ENCODE results near the gene RNASE13. TPM values are rescaled to one million over a fixed set of nuclear protein-coding genes. Genes with fewer than 3 reads are reported as not detected.

Gene RNASE13
- total RNA-seq, 1 donor from 2014 or later = not detected

DNA sequence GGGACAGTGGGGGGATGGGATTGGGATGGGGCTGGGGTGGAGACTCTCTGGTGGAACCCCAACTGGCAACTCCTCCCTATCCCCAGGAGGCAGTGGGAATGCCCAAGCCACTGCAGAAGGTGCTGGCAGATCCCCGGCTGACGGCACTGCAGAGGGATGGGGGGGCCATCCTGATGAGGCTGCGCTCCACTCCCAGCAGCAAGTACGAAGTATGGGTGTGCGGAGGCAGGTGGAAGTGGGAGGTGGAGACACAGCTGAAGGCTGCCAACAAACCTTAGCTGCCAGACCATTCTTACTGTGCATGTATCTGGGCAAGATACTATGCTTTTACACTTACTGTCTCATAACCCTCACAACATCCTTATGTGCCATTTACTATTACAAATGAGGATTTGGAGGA is 43.7 kb upstream of the RNASE13 start:
- Mint-ChIP-seq H3K4me1 (ENCODE audit: unreplicated experiment) (peaks cover 8% of the 10 kb centered on the region), H3K27me3 (no peaks in the 10 kb centered on the region), H3K9me3 (no peaks in the 10 kb centered on the region), H3K4me3 (no peak overlapping the region), H3K27ac (no peak overlapping the region), H3K36me3 (peaks cover 16% of the 10 kb centered on the region)
- DNase-seq (ENCODE audit: extremely low spot score, unreplicated experiment) = no peak
- TF ChIP-seq, protein P1, sequence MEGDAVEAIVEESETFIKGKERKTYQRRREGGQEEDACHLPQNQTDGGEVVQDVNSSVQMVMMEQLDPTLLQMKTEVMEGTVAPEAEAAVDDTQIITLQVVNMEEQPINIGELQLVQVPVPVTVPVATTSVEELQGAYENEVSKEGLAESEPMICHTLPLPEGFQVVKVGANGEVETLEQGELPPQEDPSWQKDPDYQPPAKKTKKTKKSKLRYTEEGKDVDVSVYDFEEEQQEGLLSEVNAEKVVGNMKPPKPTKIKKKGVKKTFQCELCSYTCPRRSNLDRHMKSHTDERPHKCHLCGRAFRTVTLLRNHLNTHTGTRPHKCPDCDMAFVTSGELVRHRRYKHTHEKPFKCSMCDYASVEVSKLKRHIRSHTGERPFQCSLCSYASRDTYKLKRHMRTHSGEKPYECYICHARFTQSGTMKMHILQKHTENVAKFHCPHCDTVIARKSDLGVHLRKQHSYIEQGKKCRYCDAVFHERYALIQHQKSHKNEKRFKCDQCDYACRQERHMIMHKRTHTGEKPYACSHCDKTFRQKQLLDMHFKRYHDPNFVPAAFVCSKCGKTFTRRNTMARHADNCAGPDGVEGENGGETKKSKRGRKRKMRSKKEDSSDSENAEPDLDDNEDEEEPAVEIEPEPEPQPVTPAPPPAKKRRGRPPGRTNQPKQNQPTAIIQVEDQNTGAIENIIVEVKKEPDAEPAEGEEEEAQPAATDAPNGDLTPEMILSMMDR (conservative IDR thresholded peaks at IDR 0.05) = no peak

GRCh38 chr14:21077672-21078071 is 43.1 kb upstream of the RNASE13 start:
- TF ChIP-seq, protein P1 (conservative IDR thresholded peaks at IDR 0.05) = no peak
- H3K4me3 Mint-ChIP-seq = no peak overlapping the region
- DNase-seq (ENCODE audit: extremely low spot score, unreplicated experiment) = no peak
- peaks cover 10% of the 10 kb centered on the region for H3K4me1 Mint-ChIP-seq (ENCODE audit: unreplicated experiment)
- no peaks in the 10 kb centered on the region for H3K9me3 Mint-ChIP-seq
- H3K27me3 Mint-ChIP-seq = no peaks in the 10 kb centered on the region
- H3K27ac Mint-ChIP-seq = no peak overlapping the region
- peaks cover 18% of the 10 kb centered on the region for H3K36me3 Mint-ChIP-seq

DNA sequence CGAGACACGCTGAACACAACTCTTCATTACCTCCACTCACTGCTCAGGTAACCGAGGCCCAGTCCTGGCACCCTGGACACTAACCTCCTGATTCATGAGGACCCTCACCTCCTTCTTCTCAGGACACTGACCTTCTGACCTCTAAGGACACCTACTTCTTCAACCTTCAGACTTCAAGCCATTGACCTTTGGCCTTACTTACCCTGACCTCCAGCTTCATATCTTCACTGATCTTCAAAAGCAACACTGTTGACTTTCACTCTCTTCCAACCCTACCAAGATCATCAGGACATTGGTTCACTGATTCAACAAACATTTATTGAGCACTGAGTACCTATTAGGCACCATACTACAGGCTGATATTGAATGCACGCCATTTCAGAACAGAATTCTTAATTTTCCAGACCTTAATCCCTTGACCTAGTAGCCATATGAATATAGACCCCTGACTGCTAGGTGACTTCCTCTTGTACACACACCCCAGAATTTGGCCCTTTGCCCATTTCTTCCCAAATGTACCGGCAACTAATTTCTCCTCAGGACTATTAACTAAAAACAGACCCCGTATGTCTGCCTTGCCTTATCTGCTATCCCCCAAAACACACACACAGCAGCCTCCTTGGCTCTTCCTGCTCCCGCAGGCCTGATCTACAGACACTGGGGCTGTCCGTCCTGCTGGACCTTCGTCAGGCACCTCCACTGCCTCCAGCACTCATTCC is 41.3 kb upstream of the RNASE13 start:
- DNase-seq (ENCODE audit: extremely low spot score, unreplicated experiment) = no peak
- peaks cover 21% of the 10 kb centered on the region for H3K4me1 Mint-ChIP-seq (ENCODE audit: unreplicated experiment)
- H3K36me3 Mint-ChIP-seq = peaks cover 18% of the 10 kb centered on the region
- no peak overlapping the region for H3K4me3 Mint-ChIP-seq
- no peaks in the 10 kb centered on the region for H3K9me3 Mint-ChIP-seq
- H3K27ac Mint-ChIP-seq = no peak overlapping the region
- no peaks in the 10 kb centered on the region for H3K27me3 Mint-ChIP-seq
- TF ChIP-seq, protein P1 (conservative IDR thresholded peaks at IDR 0.05) = no peak

DNA sequence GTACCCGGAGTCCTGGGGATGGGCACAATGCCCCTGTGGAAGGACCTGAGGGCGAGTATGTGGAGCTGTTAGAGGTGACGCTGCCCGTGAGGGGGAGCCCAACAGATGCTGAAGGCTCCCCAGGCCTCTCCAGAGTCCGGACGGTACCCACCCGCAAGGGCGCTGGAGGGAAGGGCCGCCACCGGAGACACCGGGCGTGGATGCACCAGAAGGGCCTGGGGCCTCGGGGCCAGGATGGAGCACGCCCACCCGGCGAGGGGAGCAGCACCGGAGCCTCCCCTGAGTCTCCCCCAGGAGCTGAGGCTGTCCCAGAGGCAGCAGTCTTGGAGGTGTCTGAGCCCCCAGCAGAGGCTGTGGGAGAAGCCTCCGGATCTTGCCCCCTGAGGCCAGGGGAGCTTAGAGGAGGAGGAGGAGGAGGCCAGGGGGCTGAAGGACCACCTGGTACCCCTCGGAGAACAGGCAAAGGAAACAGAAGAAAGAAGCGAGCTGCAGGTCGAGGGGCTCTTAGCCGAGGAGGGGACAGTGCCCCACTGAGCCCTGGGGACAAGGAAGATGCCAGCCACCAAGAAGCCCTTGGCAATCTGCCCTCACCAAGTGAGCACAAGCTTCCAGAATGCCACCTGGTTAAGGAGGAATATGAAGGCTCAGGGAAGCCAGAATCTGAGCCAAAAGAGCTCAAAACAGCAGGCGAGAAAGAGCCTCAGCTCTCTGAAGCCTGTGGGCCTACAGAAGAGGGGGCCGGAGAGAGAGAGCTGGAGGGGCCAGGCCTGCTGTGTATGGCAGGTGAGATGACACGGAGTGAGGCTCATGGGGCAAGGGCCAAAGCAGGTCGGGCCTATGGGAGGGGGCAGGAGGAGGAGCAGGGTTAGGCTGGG is 40.0 kb upstream of the RNASE13 start:
- Mint-ChIP-seq H3K36me3 (peaks cover 18% of the 10 kb centered on the region), H3K4me3 (no peak overlapping the region), H3K4me1 (ENCODE audit: unreplicated experiment) (peaks cover 21% of the 10 kb centered on the region), H3K9me3 (no peaks in the 10 kb centered on the region), H3K27me3 (peaks cover under 1% of the 10 kb centered on the region), H3K27ac (no peak overlapping the region)
- DNase-seq (ENCODE audit: extremely low spot score, unreplicated experiment) = no peak
- TF ChIP-seq, protein P1 (conservative IDR thresholded peaks at IDR 0.05) = no peak

DNA sequence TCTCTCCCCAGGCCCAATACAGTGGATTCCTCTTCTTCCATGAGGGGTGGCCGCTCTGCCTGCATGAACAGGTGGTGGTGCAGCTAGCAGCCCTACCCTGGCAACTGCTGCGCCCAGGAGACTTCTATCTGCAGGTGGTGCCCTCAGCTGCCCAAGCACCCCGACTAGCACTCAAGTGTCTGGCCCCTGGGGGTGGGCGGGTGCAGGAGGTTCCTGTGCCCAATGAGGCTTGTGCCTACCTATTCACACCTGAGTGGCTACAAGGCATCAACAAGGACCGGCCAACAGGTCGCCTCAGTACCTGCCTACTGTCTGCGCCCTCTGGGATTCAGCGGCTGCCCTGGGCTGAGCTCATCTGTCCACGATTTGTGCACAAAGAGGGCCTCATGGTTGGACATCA is 39.3 kb upstream of the RNASE13 start:
- Mint-ChIP-seq H3K36me3 (peaks cover 18% of the 10 kb centered on the region), H3K27me3 (peaks cover 6% of the 10 kb centered on the region), H3K4me3 (peak overlapping the region; percentile 32), H3K4me1 (ENCODE audit: unreplicated experiment) (peaks cover 21% of the 10 kb centered on the region), H3K27ac (no peak overlapping the region), H3K9me3 (no peaks in the 10 kb centered on the region)
- no peak for DNase-seq (ENCODE audit: extremely low spot score, unreplicated experiment)
- TF ChIP-seq, protein P1 (conservative IDR thresholded peaks at IDR 0.05) = no peak

Data from type B pancreatic cell (in vitro differentiated cells).